Measurements from ENCODE around the gene FXYD4.
A peak's percentile ranks its signal among the peaks of the same experiment; 100 is the strongest.

Gene FXYD4

GRCh38 chr10:43407148-43407575, 35.7 kb downstream of the FXYD4 start:
- no peaks in the 10 kb centered on the region for H3K9me3 ChIP-seq (ENCODE audit: insufficient read depth, low read length)
- no peak for DNase-seq (ENCODE audit: low read depth, low spot score)
- H3K9ac ChIP-seq (ENCODE audit: insufficient read length, low read depth) = peak overlapping the region; percentile 91
- peaks cover 2% of the 10 kb centered on the region for H3K4me1 ChIP-seq (ENCODE audit: insufficient read depth, insufficient read length)
- no peaks in the 10 kb centered on the region for H3K27me3 ChIP-seq (ENCODE audit: insufficient read depth, insufficient read length)
- H3K4me3 ChIP-seq (ENCODE audit: insufficient read length, low read depth) = peak overlapping the region; percentile 79
- no peak for TF ChIP-seq YY1 (IDR thresholded peaks at IDR 0.05; ENCODE audit: insufficient read depth, insufficient read length)
- peaks cover 10% of the 10 kb centered on the region for H3K36me3 ChIP-seq (ENCODE audit: insufficient read depth, insufficient read length, low read length)

- H3K27me3 ChIP-seq (ENCODE audit: insufficient read depth, insufficient read length) = no peaks in the 10 kb centered on the region
- no peaks in the 10 kb centered on the region for H3K9me3 ChIP-seq (ENCODE audit: insufficient read depth, low read length)
- peak overlapping the region; percentile 91 for H3K9ac ChIP-seq (ENCODE audit: insufficient read length, low read depth)
- peak overlapping the region; percentile 79 for H3K4me3 ChIP-seq (ENCODE audit: insufficient read length, low read depth)
- peaks cover 2% of the 10 kb centered on the region for H3K4me1 ChIP-seq (ENCODE audit: insufficient read depth, insufficient read length)
- peaks cover 10% of the 10 kb centered on the region for H3K36me3 ChIP-seq (ENCODE audit: insufficient read depth, insufficient read length, low read length)
- TF ChIP-seq SUZ12 (IDR thresholded peaks at IDR 0.05; ENCODE audit: extremely low read depth, insufficient read depth, insufficient read length) = no peak
- no peak for TF ChIP-seq ZNF274 (IDR thresholded peaks at IDR 0.05; ENCODE audit: low read depth, low read length)
- TF ChIP-seq YY1 (IDR thresholded peaks at IDR 0.05; ENCODE audit: insufficient read depth, insufficient read length) = no peak
- no peak for DNase-seq (ENCODE audit: low read depth, low spot score)
Observed at GRCh38 chr10:43407576-43408330, 36.3 kb downstream of the FXYD4 start.

- Histone ChIP-seq H3K27me3 (ENCODE audit: insufficient read depth, insufficient read length) (no peaks in the 10 kb centered on the region), H3K9ac (ENCODE audit: insufficient read length, low read depth) (peak overlapping the region; percentile 91), H3K9me3 (ENCODE audit: insufficient read depth, low read length) (no peaks in the 10 kb centered on the region), H3K4me3 (ENCODE audit: insufficient read length, low read depth) (peak overlapping the region; percentile 79), H3K4me1 (ENCODE audit: insufficient read depth, insufficient read length) (peaks cover 2% of the 10 kb centered on the region), H3K36me3 (ENCODE audit: insufficient read depth, insufficient read length, low read length) (peaks cover 10% of the 10 kb centered on the region)
- no peak for TF ChIP-seq YY1 (IDR thresholded peaks at IDR 0.05; ENCODE audit: insufficient read depth, insufficient read length)
- TF ChIP-seq ZNF274 (IDR thresholded peaks at IDR 0.05; ENCODE audit: low read depth, low read length) = no peak
- no peak for TF ChIP-seq SUZ12 (IDR thresholded peaks at IDR 0.05; ENCODE audit: extremely low read depth, insufficient read depth, insufficient read length)
- no peak for DNase-seq (ENCODE audit: low read depth, low spot score)
Observed at GRCh38 chr10:43408331-43408709, 36.9 kb downstream of the FXYD4 start.

- DNase-seq (ENCODE audit: low read depth, low spot score) = peak; percentile 85
- Histone ChIP-seq H3K9me3 (ENCODE audit: insufficient read depth, low read length) (no peaks in the 10 kb centered on the region), H3K36me3 (ENCODE audit: insufficient read depth, insufficient read length, low read length) (peaks cover 10% of the 10 kb centered on the region), H3K4me1 (ENCODE audit: insufficient read depth, insufficient read length) (peaks cover under 1% of the 10 kb centered on the region), H3K27me3 (ENCODE audit: insufficient read depth, insufficient read length) (no peaks in the 10 kb centered on the region), H3K9ac (ENCODE audit: insufficient read length, low read depth) (peak within 1 kb of the TSS; percentile 93), H3K4me3 (ENCODE audit: insufficient read length, low read depth) (peak within 1 kb of the TSS; percentile 79)
- no peak for TF ChIP-seq ZNF274 (IDR thresholded peaks at IDR 0.05; ENCODE audit: low read depth, low read length)
- TF ChIP-seq YY1 (IDR thresholded peaks at IDR 0.05; ENCODE audit: insufficient read depth, insufficient read length) = no peak
- TF ChIP-seq SUZ12 (IDR thresholded peaks at IDR 0.05; ENCODE audit: extremely low read depth, insufficient read depth, insufficient read length) = no peak
Observed at GRCh38 chr10:43408710-43409384, 37.4 kb downstream of the FXYD4 start, which contains the start of gene HNRNPF. Gene HNRNPF (minus strand): TSS chr10:43409186. CDS start chr10:43387884, 21,302 bp downstream.

GRCh38 chr10:43409385-43410109, 38.1 kb downstream of the FXYD4 start:
- no peak for DNase-seq (ENCODE audit: low read depth, low spot score)
- no peaks in the 10 kb centered on the region for H3K27me3 ChIP-seq (ENCODE audit: insufficient read depth, insufficient read length)
- H3K4me3 ChIP-seq (ENCODE audit: insufficient read length, low read depth) = peak overlapping the region; percentile 61
- peak overlapping the region; percentile 93 for H3K9ac ChIP-seq (ENCODE audit: insufficient read length, low read depth)
- TF ChIP-seq YY1 (IDR thresholded peaks at IDR 0.05; ENCODE audit: insufficient read depth, insufficient read length) (no peak), ZNF274 (IDR thresholded peaks at IDR 0.05; ENCODE audit: low read depth, low read length) (no peak), SUZ12 (IDR thresholded peaks at IDR 0.05; ENCODE audit: extremely low read depth, insufficient read depth, insufficient read length) (no peak)
- no peaks in the 10 kb centered on the region for H3K9me3 ChIP-seq (ENCODE audit: insufficient read depth, low read length)
- H3K4me1 ChIP-seq (ENCODE audit: insufficient read depth, insufficient read length) = no peaks in the 10 kb centered on the region
- H3K36me3 ChIP-seq (ENCODE audit: insufficient read depth, insufficient read length, low read length) = peaks cover 9% of the 10 kb centered on the region

GRCh38 chr10:43410345-43410744, 38.9 kb downstream of the FXYD4 start:
- Histone ChIP-seq H3K4me1 (ENCODE audit: insufficient read depth, insufficient read length) (no peaks in the 10 kb centered on the region), H3K4me3 (ENCODE audit: insufficient read length, low read depth) (peak overlapping the region; percentile 61)

GRCh38 chr10:43411536-43411935, 40.1 kb downstream of the FXYD4 start:
- Histone ChIP-seq H3K9ac (ENCODE audit: insufficient read length, low read depth) (no peak overlapping the region), H3K27me3 (ENCODE audit: insufficient read depth, insufficient read length) (no peaks in the 10 kb centered on the region), H3K9me3 (ENCODE audit: insufficient read depth, low read length) (no peaks in the 10 kb centered on the region), H3K36me3 (ENCODE audit: insufficient read depth, insufficient read length, low read length) (no peaks in the 10 kb centered on the region), H3K4me1 (ENCODE audit: insufficient read depth, insufficient read length) (no peaks in the 10 kb centered on the region), H3K4me3 (ENCODE audit: insufficient read length, low read depth) (no peak overlapping the region)
- no peak for DNase-seq (ENCODE audit: low read depth, low spot score)
- TF ChIP-seq YY1 (IDR thresholded peaks at IDR 0.05; ENCODE audit: insufficient read depth, insufficient read length) (no peak), SUZ12 (IDR thresholded peaks at IDR 0.05; ENCODE audit: extremely low read depth, insufficient read depth, insufficient read length) (no peak), ZNF274 (IDR thresholded peaks at IDR 0.05; ENCODE audit: low read depth, low read length) (no peak)

More at GRCh38 chr10:43410345-43410744, 38.9 kb downstream of the FXYD4 start:
- no peaks in the 10 kb centered on the region for H3K9me3 ChIP-seq (ENCODE audit: insufficient read depth, low read length)
- no peak for DNase-seq (ENCODE audit: low read depth, low spot score)
- H3K36me3 ChIP-seq (ENCODE audit: insufficient read depth, insufficient read length, low read length) = peaks cover 6% of the 10 kb centered on the region
- H3K27me3 ChIP-seq (ENCODE audit: insufficient read depth, insufficient read length) = no peaks in the 10 kb centered on the region
- peak overlapping the region; percentile 93 for H3K9ac ChIP-seq (ENCODE audit: insufficient read length, low read depth)
- TF ChIP-seq SUZ12 (IDR thresholded peaks at IDR 0.05; ENCODE audit: extremely low read depth, insufficient read depth, insufficient read length) = no peak
- TF ChIP-seq YY1 (IDR thresholded peaks at IDR 0.05; ENCODE audit: insufficient read depth, insufficient read length) = no peak
- no peak for TF ChIP-seq ZNF274 (IDR thresholded peaks at IDR 0.05; ENCODE audit: low read depth, low read length)

All from NT2/D1 (cell line).